Stimulated activated CD8-positive, alpha-beta memory T cell treated with anti-CD3 and anti-CD28 coated beads, Interleukin-12 subunit alpha, Interleukin-12 subunit beta, amount 100 ng/mL, for 24 hours (primary cell): ENCODE results near the gene ZNF888.
"Not testable (repeated sequence)": the region's sequence is repeated elsewhere in the genome, so short reads cannot be mapped to it uniquely, and the experiment has no call there.

Experiments used
- DNase-seq: peaks from one replicate; pipeline ENCODE4 v3.0.0-alpha.2; 2020; ENCODE audit errors: extremely low read depth

Gene ZNF888

GRCh38 chr19:52880895-52881389 is 42.3 kb downstream of the ZNF888 start:
- DNase-seq: no peak

GRCh38 chr19:52872996-52873395 is 50.2 kb downstream of the ZNF888 start:
- not testable (repeated sequence) for DNase-seq

GRCh38 chr19:52871466-52871865 is 51.8 kb downstream of the ZNF888 start:
- no peak for DNase-seq

- DNase-seq: not testable (repeated sequence)
Observed at GRCh38 chr19:52868031-52868430, 55.2 kb downstream of the ZNF888 start.

- DNase-seq: peak; percentile 55
Observed at GRCh38 chr19:52857378-52858191, 65.6 kb downstream of the ZNF888 start, which contains the start of gene ZNF468. TSS of gene ZNF468 (minus strand) at chr19:52857619. CDS start at chr19:52854272, 3,347 bp downstream.

- DNase-seq: not testable (repeated sequence)
Observed at GRCh38 chr19:52856540-52857377, 66.5 kb downstream of the ZNF888 start.
